ENCODE data around the gene AADAT.

AADAT gene

GRCh38 chr4:170089668-170090351 is at the start of gene AADAT:
TSS of gene AADAT (minus strand) at chr4:170089956. CDS start at chr4:170089690, 266 bp downstream.
- peak; percentile 66 for DNase-seq (ENCODE audit: low read depth)
- H3K4me3 ChIP-seq (ENCODE audit: low read depth, low read length): peak within 1 kb of the TSS; percentile 82
- TF ChIP-seq, protein P1, sequence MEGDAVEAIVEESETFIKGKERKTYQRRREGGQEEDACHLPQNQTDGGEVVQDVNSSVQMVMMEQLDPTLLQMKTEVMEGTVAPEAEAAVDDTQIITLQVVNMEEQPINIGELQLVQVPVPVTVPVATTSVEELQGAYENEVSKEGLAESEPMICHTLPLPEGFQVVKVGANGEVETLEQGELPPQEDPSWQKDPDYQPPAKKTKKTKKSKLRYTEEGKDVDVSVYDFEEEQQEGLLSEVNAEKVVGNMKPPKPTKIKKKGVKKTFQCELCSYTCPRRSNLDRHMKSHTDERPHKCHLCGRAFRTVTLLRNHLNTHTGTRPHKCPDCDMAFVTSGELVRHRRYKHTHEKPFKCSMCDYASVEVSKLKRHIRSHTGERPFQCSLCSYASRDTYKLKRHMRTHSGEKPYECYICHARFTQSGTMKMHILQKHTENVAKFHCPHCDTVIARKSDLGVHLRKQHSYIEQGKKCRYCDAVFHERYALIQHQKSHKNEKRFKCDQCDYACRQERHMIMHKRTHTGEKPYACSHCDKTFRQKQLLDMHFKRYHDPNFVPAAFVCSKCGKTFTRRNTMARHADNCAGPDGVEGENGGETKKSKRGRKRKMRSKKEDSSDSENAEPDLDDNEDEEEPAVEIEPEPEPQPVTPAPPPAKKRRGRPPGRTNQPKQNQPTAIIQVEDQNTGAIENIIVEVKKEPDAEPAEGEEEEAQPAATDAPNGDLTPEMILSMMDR (IDR thresholded peaks at IDR 0.05; ENCODE audit: control insufficient read depth, extremely low read depth, insufficient read depth): peak; percentile 87

DNA sequence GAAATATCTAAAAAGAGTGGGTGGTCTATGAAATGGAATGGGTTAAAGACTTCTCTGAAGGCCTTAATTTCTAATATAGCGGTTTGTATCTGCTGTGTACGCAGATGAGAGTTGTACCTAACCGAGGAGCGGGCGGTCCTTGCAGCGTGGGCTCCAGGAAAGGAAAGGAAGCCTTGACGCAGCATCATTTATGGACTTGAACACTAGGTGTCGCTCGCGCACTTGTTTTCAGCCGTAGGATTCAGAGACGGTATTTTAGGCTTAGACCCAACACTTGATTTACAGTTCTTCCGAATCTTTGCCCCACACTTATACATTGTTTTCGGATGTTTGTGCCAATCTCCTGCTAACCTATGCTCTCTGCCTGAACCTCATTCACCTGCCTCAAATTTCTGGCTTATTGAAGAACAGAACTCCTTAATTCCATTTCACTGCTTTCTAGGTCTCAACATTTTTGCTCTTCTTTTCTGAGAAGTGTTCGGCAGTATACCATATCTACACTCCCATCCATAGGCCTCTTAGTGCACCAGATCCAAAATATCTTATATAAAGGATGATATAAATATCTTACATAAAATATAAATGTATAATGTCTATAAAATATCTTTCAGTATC is 48.9 kb upstream of the AADAT start:
- peak; percentile 51 for DNase-seq (ENCODE audit: low read depth)
- H3K4me3 ChIP-seq (ENCODE audit: low read depth, low read length): no peak overlapping the region
- TF ChIP-seq, protein P1 (IDR thresholded peaks at IDR 0.05; ENCODE audit: control insufficient read depth, extremely low read depth, insufficient read depth): peak; percentile 89

- DNase-seq (ENCODE audit: low read depth): no peak
- TF ChIP-seq, protein P1 (IDR thresholded peaks at IDR 0.05; ENCODE audit: control insufficient read depth, extremely low read depth, insufficient read depth): no peak
- no peak overlapping the region for H3K4me3 ChIP-seq (ENCODE audit: low read depth, low read length)
Measured at GRCh38 chr4:170137927-170138326, 48.2 kb upstream of the AADAT start.

GRCh38 chr4:170137466-170137865 is 47.7 kb upstream of the AADAT start:
- TF ChIP-seq, protein P1 (IDR thresholded peaks at IDR 0.05; ENCODE audit: control insufficient read depth, extremely low read depth, insufficient read depth): no peak
- DNase-seq (ENCODE audit: low read depth): no peak
- H3K4me3 ChIP-seq (ENCODE audit: low read depth, low read length): no peak overlapping the region

DNA sequence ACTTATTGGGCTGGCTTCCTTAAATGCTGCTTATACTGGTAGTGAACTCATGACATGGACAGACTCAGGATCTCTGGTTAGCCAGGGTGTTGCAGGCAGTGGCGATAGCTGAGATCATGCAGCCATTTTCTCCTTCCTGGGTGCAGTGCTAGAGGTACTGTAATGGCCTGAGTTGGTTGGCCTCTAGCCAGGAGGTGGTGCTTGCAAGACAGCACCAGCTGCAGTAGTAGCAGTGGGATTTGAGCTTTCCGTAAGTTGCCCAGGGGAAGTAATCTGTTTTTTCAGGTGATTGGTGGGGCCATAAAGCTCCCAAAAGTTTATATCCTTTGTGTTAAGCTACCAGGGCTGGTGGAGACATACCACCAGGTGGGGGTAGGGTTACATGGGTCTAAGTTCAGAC is 45.1 kb upstream of the AADAT start:
- TF ChIP-seq, protein P1 (IDR thresholded peaks at IDR 0.05; ENCODE audit: control insufficient read depth, extremely low read depth, insufficient read depth): no peak
- DNase-seq (ENCODE audit: low read depth): no peak
- H3K4me3 ChIP-seq (ENCODE audit: low read depth, low read length): no peak overlapping the region

DNA sequence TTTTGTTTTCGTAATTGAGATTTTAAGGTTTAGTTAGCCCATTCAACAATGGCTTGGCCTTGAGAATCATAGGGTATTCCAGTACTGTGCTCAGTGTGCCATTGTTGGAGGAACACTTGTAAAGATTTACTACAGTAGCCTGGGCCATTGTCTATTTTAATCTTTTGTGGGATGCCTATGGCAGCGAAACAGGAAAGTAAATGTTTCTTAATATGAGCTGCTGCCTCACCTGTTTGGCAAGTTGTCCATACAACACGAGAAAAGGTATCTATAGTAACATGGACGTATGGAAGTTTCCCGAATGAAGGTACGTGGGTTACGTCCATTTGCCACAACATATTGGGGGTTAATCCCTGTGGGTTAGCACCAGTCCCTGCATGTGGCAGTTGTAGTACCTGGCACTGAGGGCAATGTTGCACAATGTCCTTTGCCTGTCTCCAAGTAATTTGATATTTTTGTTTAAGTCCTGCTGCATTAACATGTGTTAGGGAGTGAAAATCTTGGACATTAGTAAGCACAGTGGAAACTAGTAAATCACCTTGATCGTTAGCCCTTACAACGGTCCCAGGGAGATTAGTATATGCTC is 38.6 kb upstream of the AADAT start:
- no peak overlapping the region for H3K4me3 ChIP-seq (ENCODE audit: low read depth, low read length)
- TF ChIP-seq, protein P1 (IDR thresholded peaks at IDR 0.05; ENCODE audit: control insufficient read depth, extremely low read depth, insufficient read depth): no peak
- DNase-seq (ENCODE audit: low read depth): peak; percentile 3
